Measurements from ENCODE around the gene CTNNAL1.
A peak's percentile ranks its signal among the peaks of the same experiment; 100 is the strongest.
"Not testable (repeated sequence)": the region's sequence is repeated elsewhere in the genome, so short reads cannot be mapped to it uniquely, and the experiment has no call there.

CTNNAL1 gene

DNA sequence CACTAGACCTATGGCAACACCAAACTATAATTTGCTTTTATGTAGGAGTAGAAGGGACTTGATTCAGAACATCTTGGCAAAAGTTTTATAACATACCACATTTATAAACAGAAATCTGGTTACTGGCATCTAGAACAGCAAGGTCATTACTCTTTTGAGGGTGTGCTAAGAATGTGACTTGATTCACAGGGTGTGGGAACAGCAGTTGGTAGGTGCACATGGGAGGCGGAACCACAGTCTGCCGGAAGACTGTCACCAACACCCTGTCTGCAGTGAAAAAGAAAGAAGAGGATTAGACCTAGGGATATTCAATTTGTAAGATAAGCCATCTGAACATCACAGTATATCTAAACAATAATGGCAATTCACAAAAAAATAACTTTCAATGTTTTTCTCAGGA is 102.4 kb downstream of the CTNNAL1 start:
- no peak for DNase-seq (ENCODE audit: insufficient read length, low spot score)
- no peak for FAIRE-seq
- TF ChIP-seq POLR2A (IDR thresholded peaks at IDR 0.05; ENCODE audit: low read depth, low read length), result no peak

- no peak for TF ChIP-seq POLR2A (IDR thresholded peaks at IDR 0.05; ENCODE audit: low read depth, low read length)
- FAIRE-seq (no peak), DNase-seq (ENCODE audit: insufficient read length, low spot score) (no peak)
Measured at GRCh38 chr9:108910402-108910801, 102.9 kb downstream of the CTNNAL1 start.

DNA sequence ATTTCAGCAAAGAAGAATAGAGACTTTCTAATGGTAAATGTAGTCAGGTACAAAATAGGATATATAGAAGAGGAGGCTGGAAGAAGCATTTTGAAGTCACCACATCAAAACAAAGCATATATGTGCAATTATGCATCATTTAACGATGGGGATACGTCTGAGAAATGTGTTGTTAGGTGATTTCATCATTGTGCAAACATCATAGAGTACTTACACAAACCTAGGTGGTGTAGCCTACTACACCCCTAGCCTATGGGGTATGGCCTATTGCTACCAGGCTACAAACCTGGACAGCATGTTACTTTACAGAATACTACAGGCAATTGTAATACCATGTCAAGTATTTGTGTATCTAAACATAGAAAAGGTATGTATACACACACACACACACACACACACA is 107.8 kb downstream of the CTNNAL1 start:
- DNase-seq (ENCODE audit: insufficient read length, low spot score), result no peak
- no peak for TF ChIP-seq POLR2A (IDR thresholded peaks at IDR 0.05; ENCODE audit: low read depth, low read length)

GRCh38 chr9:108904161-108904560 is 109.1 kb downstream of the CTNNAL1 start:
- no peak for FAIRE-seq
- DNase-seq (ENCODE audit: insufficient read length, low spot score), result no peak
- no peak for TF ChIP-seq POLR2A (IDR thresholded peaks at IDR 0.05; ENCODE audit: low read depth, low read length)

More for the DNA sequence above, 107.8 kb downstream of the CTNNAL1 start:
- FAIRE-seq, result peak; percentile 71

GRCh38 chr9:108903420-108904103 is 109.7 kb downstream of the CTNNAL1 start:
- FAIRE-seq (peak; percentile 74), DNase-seq (ENCODE audit: insufficient read length, low spot score) (no peak)
- TF ChIP-seq POLR2A (IDR thresholded peaks at IDR 0.05; ENCODE audit: low read depth, low read length), result no peak

DNA sequence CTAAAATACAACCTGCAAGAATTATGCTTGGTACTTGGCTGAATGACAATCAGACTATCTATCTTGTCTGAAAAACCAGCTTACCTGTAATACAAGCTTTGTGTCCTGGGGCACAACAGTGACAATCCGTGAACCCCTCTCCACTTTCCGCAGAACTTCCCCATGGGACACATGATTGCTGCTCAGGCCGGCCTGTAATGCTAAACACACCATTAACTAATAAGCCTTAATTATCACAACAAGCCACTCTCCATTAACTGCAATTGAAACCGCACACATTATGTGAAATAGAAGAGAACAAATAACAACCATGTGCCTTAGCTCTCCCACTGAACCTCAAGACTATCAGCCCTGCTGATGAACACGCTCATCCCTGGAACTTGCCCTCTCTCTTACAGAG is 113.1 kb downstream of the CTNNAL1 start:
- DNase-seq (ENCODE audit: insufficient read length, low spot score), result no peak
- no peak for TF ChIP-seq POLR2A (IDR thresholded peaks at IDR 0.05; ENCODE audit: low read depth, low read length)
- peak; percentile 70 for FAIRE-seq

DNA sequence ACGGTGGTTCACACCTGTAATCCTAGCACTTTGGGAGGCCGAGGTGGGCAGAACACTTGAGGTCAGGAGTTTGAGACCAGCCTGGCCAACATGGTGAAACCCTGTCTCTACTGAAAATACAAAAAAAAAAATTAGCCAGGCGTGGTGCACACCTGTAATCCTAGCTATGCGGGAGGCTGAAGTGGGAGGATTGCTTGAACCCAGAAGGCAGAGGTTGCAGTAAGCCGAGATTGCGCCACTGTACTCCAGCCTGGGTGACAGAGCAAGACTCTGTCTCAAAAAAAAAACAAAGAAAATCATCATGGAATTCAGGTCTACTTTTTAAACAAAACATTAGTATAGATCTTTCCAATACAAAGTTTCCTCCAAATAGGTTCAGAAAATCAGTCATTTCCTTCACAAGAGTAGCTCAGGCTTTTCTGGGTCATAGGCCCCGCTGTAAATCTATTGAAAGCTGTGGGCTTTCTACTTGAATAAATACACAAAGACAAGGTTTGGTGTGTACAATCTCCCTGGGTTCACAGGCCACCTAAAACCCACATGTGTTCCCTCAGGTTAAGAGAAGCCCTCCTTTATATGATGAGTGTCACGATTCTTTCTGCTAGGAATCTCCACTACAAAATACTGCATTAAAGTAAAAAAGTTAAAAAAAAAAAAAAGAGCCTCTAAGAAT is 114.1 kb downstream of the CTNNAL1 start:
- DNase-seq (ENCODE audit: insufficient read length, low spot score); FAIRE-seq: not testable (repeated sequence)

DNA sequence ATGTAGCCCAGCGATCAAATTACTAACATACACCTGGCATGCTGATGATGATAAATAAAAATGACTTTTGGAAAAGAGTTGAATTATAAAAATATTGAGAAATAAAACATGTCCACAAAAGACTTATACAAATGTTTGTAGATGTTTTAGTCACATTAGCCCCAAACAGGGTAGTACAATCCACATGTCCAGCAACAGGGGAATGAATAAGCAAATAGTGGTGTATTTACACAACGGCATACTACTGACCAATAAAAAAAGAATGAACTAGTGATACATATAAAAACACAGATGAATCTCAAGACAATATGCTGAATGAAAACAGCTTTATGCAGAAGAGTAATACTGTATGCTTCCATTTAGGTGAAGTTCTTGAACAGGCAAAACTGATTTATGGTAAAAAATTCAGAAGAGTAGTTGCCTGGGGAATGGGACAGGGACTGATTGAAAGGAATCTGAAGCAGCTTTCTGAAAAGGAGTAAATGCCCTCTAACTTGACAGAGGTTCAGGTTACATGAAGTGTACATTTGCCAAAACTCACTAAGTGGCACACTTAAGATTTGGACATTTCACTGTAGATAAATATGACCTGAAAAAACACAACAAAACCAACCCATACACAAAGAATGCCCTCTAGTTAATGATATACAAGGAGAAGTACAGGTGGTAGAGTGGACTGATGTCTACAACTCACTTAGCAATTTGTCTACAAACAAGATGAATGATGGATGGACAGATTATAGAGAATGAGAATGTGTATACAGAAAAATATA is 115.8 kb downstream of the CTNNAL1 start:
- no peak for TF ChIP-seq POLR2A (IDR thresholded peaks at IDR 0.05; ENCODE audit: low read depth, low read length)
- FAIRE-seq, result peak; percentile 6
- no peak for DNase-seq (ENCODE audit: insufficient read length, low spot score)

GRCh38 chr9:108894225-108894997 is 118.9 kb downstream of the CTNNAL1 start:
- DNase-seq (ENCODE audit: insufficient read length, low spot score), result no peak
- FAIRE-seq, result no peak
- TF ChIP-seq POLR2A (IDR thresholded peaks at IDR 0.05; ENCODE audit: low read depth, low read length), result no peak
